Measurements from ENCODE around the gene C4orf50. TPM values are rescaled to one million over a fixed set of nuclear protein-coding genes. Genes with fewer than 3 reads are reported as not detected.

Gene C4orf50
- total RNA-seq, 1 donor from 2014 or later: under 0.01 TPM

- DNase-seq: no peak
These were observed 26.8 kb downstream of the C4orf50 start for GRCh38 chr4:5991405-5991804.

- DNase-seq: no peak
These were observed 27.6 kb downstream of the C4orf50 start for GRCh38 chr4:5990446-5991160.

GRCh38 chr4:5989236-5990225 lies 28.7 kb downstream of the C4orf50 start:
- no peak for DNase-seq

- no peak for DNase-seq
These were observed 30.0 kb downstream of the C4orf50 start for GRCh38 chr4:5988086-5988845.

- no peak for DNase-seq
These were observed 33.4 kb downstream of the C4orf50 start for GRCh38 chr4:5984843-5985242.

- no peak for DNase-seq
These were observed 35.9 kb downstream of the C4orf50 start for GRCh38 chr4:5982156-5982973.

GRCh38 chr4:5980436-5981155 lies 37.6 kb downstream of the C4orf50 start:
- no peak for DNase-seq

GRCh38 chr4:5979981-5980380 lies 38.2 kb downstream of the C4orf50 start:
- peak; percentile 48 for DNase-seq

GRCh38 chr4:5976921-5977320 lies 41.3 kb downstream of the C4orf50 start:
- DNase-seq: no peak

- no peak for DNase-seq
These were observed 41.8 kb downstream of the C4orf50 start for GRCh38 chr4:5976431-5976830.

- no peak for DNase-seq
These were observed 43.9 kb downstream of the C4orf50 start for GRCh38 chr4:5974321-5974720.

GRCh38 chr4:5973486-5974220 lies 44.6 kb downstream of the C4orf50 start:
- no peak for DNase-seq

GRCh38 chr4:5973033-5973432 lies 45.2 kb downstream of the C4orf50 start:
- no peak for DNase-seq

- DNase-seq: no peak
These were observed 45.7 kb downstream of the C4orf50 start for GRCh38 chr4:5972571-5972970.

GRCh38 chr4:5971078-5971450 lies 47.2 kb downstream of the C4orf50 start:
- no peak for DNase-seq

- DNase-seq: no peak
These were observed 47.7 kb downstream of the C4orf50 start for GRCh38 chr4:5970381-5971077.

- no peak for DNase-seq
These were observed 48.5 kb downstream of the C4orf50 start for GRCh38 chr4:5969777-5970176.

- DNase-seq: no peak
These were observed 48.9 kb downstream of the C4orf50 start for GRCh38 chr4:5969336-5969735.

- no peak for DNase-seq
These were observed 50.0 kb downstream of the C4orf50 start for GRCh38 chr4:5968246-5968645.

GRCh38 chr4:5967783-5968182 lies 50.4 kb downstream of the C4orf50 start:
- no peak for DNase-seq

Data from dermis blood vessel endothelial cell (primary cell).